K562 (cell line): Measurements from ENCODE around the gene PCNX3. TPM values are rescaled to one million over a fixed set of nuclear protein-coding genes. Genes with fewer than 3 reads are reported as not detected.

Experiments
- ATAC-seq: fragments of 200-7000 bp; cut with Tn5 transposase; 3 replicates; pipeline ENCODE4 v1.9.1; 2020; ENCODE audit warnings: moderate library complexity
- BruUV-seq: library from RNA; stranded (reverse); fragments of 400-500 nt; replicated peaks from 2 replicates; lab custom pipeline; 2021; lab: Mats Ljungman, UMichigan
- CTCF ChIA-PET: fragments of 300-600 bp; formaldehyde crosslinking; extraction: SDS; loops from one replicate; lab custom pipeline; 2021; ENCODE audit warnings: low intra/inter-chr PET ratio; lab: Yijun Ruan, JAX
- POLR2A ChIA-PET: fragments of 300-600, 350-650 bp; sonication (Branson Sonifier 250); formaldehyde crosslinking; extraction: SDS; loops from one replicate; lab custom pipeline; 2021; ENCODE audit warnings: antibody characterized with exemption, inconsistent platforms; lab: Yijun Ruan, JAX
- DNase-seq, 4 experiments: peaks; one replicate each; pipeline versions ENCODE4 v3.0.0 to v3.0.0-alpha.2; 2011 to 2018; ENCODE audit warnings: low spot score in 3 of 4, mixed read lengths in 3 of 4; ENCODE audit errors: extremely low read depth in 1 of 4
- FAIRE-seq: peaks from 2 replicates; lab custom pipeline; 2011; peaks lifted over from hg19 to GRCh38; lab: Jason Lieb, UNC
- H2AFZ ChIP-seq: 2 replicates; pipeline ENCODE4 v1.6.0; 2011; ENCODE audit warnings: low read depth, low read length, control low read depth, inconsistent platforms
- H3K27ac ChIP-seq: fragments of 200-600 bp; 3 replicates; pipeline ENCODE4 v1.8.0; 2011; ENCODE audit warnings: low read depth, mild to moderate bottlenecking, control low read depth, inconsistent platforms, low read length, moderate library complexity, mixed read lengths; ENCODE audit errors: extremely low read depth
- H3K27me3 ChIP-seq, 2 experiments: fragments of 300-600 bp in 1 of 2; 2 replicates in 1 of 2; 3 replicates in 1 of 2; pipeline versions ENCODE4 v1.6.0 to v1.8.0; 2011; ENCODE audit warnings: inconsistent platforms in 2 of 2, low read length in 2 of 2, mild to moderate bottlenecking in 1 of 2, mixed read lengths in 1 of 2, moderate library complexity in 1 of 2; ENCODE audit not compliant: control insufficient read depth in 2 of 2, insufficient read depth in 2 of 2
- H3K36me3 ChIP-seq: fragments of 300-600 bp; 3 replicates; pipeline ENCODE4 v1.8.0; 2011; ENCODE audit warnings: mild to moderate bottlenecking, low read length, inconsistent platforms; ENCODE audit not compliant: control insufficient read depth, insufficient read depth
- H3K4me1 ChIP-seq, 2 experiments: fragments of 200-600 bp in 1 of 2; replicated peaks in 1 of 2; 2 replicates in 1 of 2; 3 replicates in 1 of 2; pipeline versions ENCODE4 v1.5.1 to v1.8.0; 2011; ENCODE audit warnings: inconsistent platforms in 2 of 2, low read length in 2 of 2, mild to moderate bottlenecking in 1 of 2, mixed read lengths in 1 of 2, moderate library complexity in 1 of 2; ENCODE audit not compliant: control insufficient read depth in 2 of 2, insufficient read depth in 2 of 2
- H3K4me2 ChIP-seq: 2 replicates; pipeline ENCODE4 v1.6.1; 2011; ENCODE audit warnings: low read length, control low read depth, inconsistent platforms, mixed read lengths; ENCODE audit not compliant: insufficient read depth
- H3K4me3 ChIP-seq: fragments of 200-600 bp; sonication (generic), shearing (Covaris generic); 2 replicates; pipeline ENCODE4 v1.5.1; 2016; ENCODE audit warnings: control low read depth, inconsistent platforms
- H3K79me2 ChIP-seq: fragments of 200-600 bp; 3 replicates; pipeline ENCODE4 v1.8.0; 2011; ENCODE audit warnings: low read length, inconsistent platforms; ENCODE audit not compliant: control insufficient read depth, insufficient read depth
- H3K9ac ChIP-seq, 2 experiments: 2 replicates each; pipeline versions ENCODE4 v1.6.0 to v1.6.1; 2011; ENCODE audit warnings: low read depth in 2 of 2, low read length in 2 of 2, control low read depth in 1 of 2, inconsistent platforms in 1 of 2, mild to moderate bottlenecking in 1 of 2, mixed read lengths in 1 of 2; ENCODE audit not compliant: insufficient read depth in 1 of 2
- H3K9me1 ChIP-seq: one replicate; pipeline ENCODE4 v1.6.0; 2011; ENCODE audit warnings: inconsistent platforms, mild to moderate bottlenecking, low read length, moderate library complexity; ENCODE audit not compliant: control insufficient read depth, insufficient read depth
- H3K9me3 ChIP-seq: replicated peaks from 2 replicates; pipeline ENCODE4 v1.5.1; 2011; ENCODE audit warnings: low read depth, low read length, inconsistent platforms; ENCODE audit not compliant: control insufficient read depth, insufficient read depth
- H4K20me1 ChIP-seq: replicated peaks from 2 replicates; pipeline ENCODE4 v1.6.1; 2011; ENCODE audit warnings: low read length, inconsistent platforms, mixed read lengths; ENCODE audit not compliant: control insufficient read depth, insufficient read depth
- CREBBP ChIP-seq: IDR thresholded peaks from one replicate; pipeline ENCODE4 v1.6.1; 2012; ENCODE audit warnings: low read depth, mild to moderate bottlenecking, control low read depth, inconsistent platforms, low read length
- CTBP1 ChIP-seq: fragments of 450-650 bp; IDR thresholded peaks from 2 replicates; pipeline ENCODE4 v1.6.1; 2016; ENCODE audit warnings: borderline replicate concordance
- MEIS2 ChIP-seq: fragments of 450-650 bp; IDR thresholded peaks from 2 replicates; pipeline ENCODE4 v1.6.1; 2014; ENCODE audit warnings: mild to moderate bottlenecking; ENCODE audit not compliant: partially characterized antibody
- POLR2G ChIP-seq: fragments of 200-400 bp; formaldehyde crosslinking; IDR thresholded peaks from 2 replicates; pipeline ENCODE4 v1.6.1; 2017; ENCODE audit warnings: low read depth, mild to moderate bottlenecking, antibody characterized with exemption, low read length, moderate library complexity
- TAL1 ChIP-seq: fragments of 450-650 bp; IDR thresholded peaks from 2 replicates; pipeline ENCODE4 v1.6.1; 2016; ENCODE audit warnings: mild to moderate bottlenecking
- WGBS: fragments of 100-300 bp; shearing (Covaris generic); methylation state at CpG from one replicate; pipeline ENCODE4 v1.1.6; 2016; ENCODE audit warnings: low coverage, mixed read lengths; ENCODE audit not compliant: insufficient coverage; ENCODE audit errors: missing lambda C conversion rate; 5-methylcytosine and 5-hydroxymethylcytosine counted together
- in situ Hi-C: fragments of 300-500 bp; cut with MboI; formaldehyde crosslinking; loops from 4 replicates; pipeline ENCODE4 v1.15.0; 2018; ENCODE audit warnings: inconsistent platforms, mixed read lengths
- intact Hi-C: fragments of 100-400 bp; cut with micrococcal nuclease; formaldehyde crosslinking; loops from 2 replicates; pipeline ENCODE4 v1.14.2; 2022
- polyA plus RNA-seq, 8 experiments: library from polyadenylated mRNA; depleted of rRNA in 4 of 8; stranded (reverse) in 5 of 8; unstranded in 3 of 8; fragments of >200 nt; fragmentation: Nextera tagmentation in 2 of 8; fragmentation: Illumina TruSeq in 1 of 8; extraction: Ambion mirVana in 2 of 8; extraction: Trizol in 1 of 8; gene quantifications; 2 replicates each; pipeline versions ENCODE4 v1.2.1 to v1.2.3, GENCODE V29; 2011 to 2014; ENCODE audit warnings: inconsistent platforms in 1 of 8, missing spikeins in 1 of 8
- total RNA-seq, 7 experiments: library from RNA; depleted of rRNA in 6 of 7; stranded (reverse); fragments of >200 nt in 6 of 7; fragmentation: Illumina TruSeq in 2 of 7; extraction: Trizol in 2 of 7; gene quantifications; 2 replicates each; pipeline versions ENCODE4 v1.2.1 to v1.2.3, GENCODE V29; 2011 to 2021; ENCODE audit warnings: low replicate concordance in 1 of 7
- TF ChIP-seq, protein P1 (sequence below): fragments of 450-650 bp; IDR thresholded peaks from 2 replicates; pipeline ENCODE4 v1.6.1; 2016; ENCODE audit warnings: missing biosample characterization, missing genetic modification characterization

PCNX3 gene
- total and polyA plus RNA-seq, 9 of the 15 experiments (the other 6 are each of a cell fraction or from before 2014, with no cell fraction given): 0.11 to 47.8 (median 12.8) TPM

DNA sequence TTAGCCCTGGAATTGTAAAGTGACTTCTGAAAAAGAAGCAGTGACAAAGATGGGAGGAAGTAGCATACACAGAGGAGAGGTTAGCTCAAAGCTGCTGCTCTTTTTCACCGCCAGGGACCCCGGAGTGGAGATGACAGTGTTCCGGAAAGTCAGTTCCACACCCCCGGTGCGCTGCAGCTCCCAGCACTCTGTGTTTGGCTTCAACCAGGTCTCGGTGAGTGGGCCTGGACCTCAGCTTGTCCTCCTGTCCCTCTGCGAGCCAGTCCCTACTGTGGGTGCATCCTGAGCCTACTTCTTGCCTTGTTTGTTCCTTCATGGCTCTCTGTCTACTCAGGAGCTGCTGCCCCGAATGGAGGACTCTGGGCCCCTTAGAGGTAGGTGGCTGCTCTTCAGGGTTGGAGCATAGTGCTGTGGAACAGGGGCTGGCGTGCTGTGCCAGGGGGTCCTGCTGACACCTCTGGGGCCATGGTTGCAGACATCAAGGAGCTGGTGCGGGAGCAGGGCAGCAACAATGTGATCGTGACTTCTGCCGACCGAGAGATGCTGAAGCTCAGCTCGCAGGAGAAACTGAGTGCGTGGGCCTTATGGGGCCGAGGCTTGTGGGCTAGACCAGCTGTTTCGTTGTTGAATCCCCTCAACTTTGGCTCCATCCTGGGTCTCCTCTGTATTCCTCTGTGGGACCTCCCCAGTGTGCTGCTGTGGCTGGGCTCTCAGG, 1.7 kb downstream of the PCNX3 start:
- Histone ChIP-seq H3K4me1 (peaks cover 17 to 63% of the 10 kb centered on the region in 2 experiments), H3K9ac (peak overlapping the region; percentile 85 to 97; a peak in 3 of 4 replicates), H3K9me3 (no peaks in the 10 kb centered on the region), H3K4me3 (peak overlapping the region; percentile 94), H3K36me3 (peaks cover 60% of the 10 kb centered on the region; the same call in 2 of the 3 replicates), H2AFZ (no peak overlapping the region), H4K20me1 (no peaks in the 10 kb centered on the region; the same call in 1 of the 2 replicates), H3K79me2 (peaks cover 52% of the 10 kb centered on the region), H3K27ac (no peak overlapping the region; the same call in 2 of the 3 replicates), H3K9me1 (no peaks in the 10 kb centered on the region), H3K4me2 (peak overlapping the region; percentile 90), H3K27me3 (no peaks in the 10 kb centered on the region)
- CTCF ChIA-PET: no interaction called here
- 91% methylated on average over 17 of the region's 17 CpGs for WGBS
- FAIRE-seq (no peak), ATAC-seq (no peak), DNase-seq (no peak)
- intact Hi-C loops: no loop called here
- peak; percentile 16; the same call in 1 of the 2 replicates for TF ChIP-seq POLR2G
- TF ChIP-seq CREBBP: no peak
- TF ChIP-seq CTBP1: no peak
- TF ChIP-seq, protein P1, sequence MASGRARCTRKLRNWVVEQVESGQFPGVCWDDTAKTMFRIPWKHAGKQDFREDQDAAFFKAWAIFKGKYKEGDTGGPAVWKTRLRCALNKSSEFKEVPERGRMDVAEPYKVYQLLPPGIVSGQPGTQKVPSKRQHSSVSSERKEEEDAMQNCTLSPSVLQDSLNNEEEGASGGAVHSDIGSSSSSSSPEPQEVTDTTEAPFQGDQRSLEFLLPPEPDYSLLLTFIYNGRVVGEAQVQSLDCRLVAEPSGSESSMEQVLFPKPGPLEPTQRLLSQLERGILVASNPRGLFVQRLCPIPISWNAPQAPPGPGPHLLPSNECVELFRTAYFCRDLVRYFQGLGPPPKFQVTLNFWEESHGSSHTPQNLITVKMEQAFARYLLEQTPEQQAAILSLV (tag): no peak
- no peak for TF ChIP-seq MEIS2
- TF ChIP-seq TAL1: no peak
- in situ Hi-C loops: no loop called here
- POLR2A ChIA-PET: interaction anchor here (0.6 to 1.0 kb wide), 3 partner anchors 10 to 381 kb away, joined by 3 to 5 read pairs (median 3); no protein-coding TSS in a partner anchor
- TSS peak; percentile 49 for BruUV-seq
